Measurements from ENCODE around the gene HOGA1. TPM values are rescaled to one million over a fixed set of nuclear protein-coding genes. Genes with fewer than 3 reads are reported as not detected.

The HOGA1 gene
- not detected for total RNA-seq

DNA sequence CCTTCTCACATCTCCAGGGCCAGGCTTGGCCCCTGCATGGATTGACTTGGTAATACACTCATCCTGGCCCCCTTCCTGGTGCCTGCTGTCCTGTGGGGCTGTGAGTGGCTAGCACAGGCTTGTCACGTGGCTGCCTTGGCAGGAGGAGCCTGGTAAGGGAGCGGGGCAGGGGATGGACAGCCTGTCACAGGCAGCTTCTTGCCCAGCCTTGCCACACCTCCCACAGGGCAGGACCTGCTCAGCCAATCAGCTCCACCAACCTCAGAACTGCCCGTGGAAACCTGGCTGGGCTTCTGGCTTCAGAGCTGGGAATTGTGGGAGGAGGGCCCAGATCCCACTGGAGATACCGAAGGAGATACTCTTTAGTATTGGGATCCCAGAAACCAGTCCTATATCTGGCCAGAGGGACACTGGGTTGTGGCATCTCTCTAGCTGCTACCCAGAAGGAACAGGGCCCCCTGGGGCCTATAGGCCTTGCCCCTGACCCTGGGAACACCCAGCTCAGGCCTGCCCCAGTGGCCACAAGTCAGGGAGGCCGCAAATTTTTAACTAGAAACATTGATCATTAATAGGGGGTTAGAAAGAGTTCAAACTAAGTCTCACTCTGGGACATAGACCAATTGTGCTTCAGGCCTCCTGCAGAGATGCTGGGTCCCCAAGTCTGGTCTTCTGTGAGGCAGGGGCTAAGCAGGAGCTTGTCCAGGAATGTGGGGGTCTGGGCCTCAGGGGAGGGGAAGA, at the start of gene HOGA1:
Gene HOGA1 (plus strand): TSS at position 330 of the 738 bp plus-strand sequence. CDS start 315 bp downstream, at position 645.
- POLR2A ChIA-PET = no interaction called here
- CTCF ChIA-PET = interaction anchor here (0.9 to 2.0 kb wide), 4 partner anchors 11 to 50 kb away, joined by 3 to 7 read pairs (median 4); partner anchors contain the start of gene ANKRD2

GRCh38 chr10:97534746-97535367, 49.3 kb upstream of the HOGA1 start:
- ATAC-seq (peak; percentile 87), DNase-seq (peak; percentile 73)
- intact Hi-C loops (cut with DNase I, micrococcal nuclease) = loop anchor here (1.0 kb wide), 1 partner anchor 18 kb away; no protein-coding TSS in a partner anchor
- no peak overlapping the region for H3K27ac Mint-ChIP-seq
- ChIA-PET CTCF (interaction anchor here (0.6 to 11.2 kb wide), 22 partner anchors 11 to 254 kb away, joined by 3 to 87 read pairs (median 4); partner anchors contain the start of genes ANKRD2 and HOGA1), POLR2A (interaction anchor here (0.6 kb wide), 1 partner anchor 327 kb away, joined by 4 read pairs; no protein-coding TSS in a partner anchor)
- H3K4me1 Mint-ChIP-seq = no peaks in the 10 kb centered on the region
- H3K9me3 Mint-ChIP-seq (ENCODE audit: low read depth) = no peaks in the 10 kb centered on the region
- H3K36me3 Mint-ChIP-seq (ENCODE audit: low read depth) = no peaks in the 10 kb centered on the region
- no peaks in the 10 kb centered on the region for H3K27me3 Mint-ChIP-seq
- H3K4me3 Mint-ChIP-seq = no peak overlapping the region

More for the DNA sequence above, at the start of gene HOGA1:
- H3K36me3 Mint-ChIP-seq (ENCODE audit: low read depth) = no peaks in the 10 kb centered on the region
- H3K4me1 Mint-ChIP-seq = no peaks in the 10 kb centered on the region
- H3K9me3 Mint-ChIP-seq (ENCODE audit: low read depth) = no peaks in the 10 kb centered on the region
- no peak for DNase-seq
- intact Hi-C loops (cut with DNase I, micrococcal nuclease) = no loop called here
- no peak within 1 kb of the TSS for H3K4me3 Mint-ChIP-seq
- peak; percentile 33 for ATAC-seq
- H3K27ac Mint-ChIP-seq = no peak within 1 kb of the TSS
- no peaks in the 10 kb centered on the region for H3K27me3 Mint-ChIP-seq

DNA sequence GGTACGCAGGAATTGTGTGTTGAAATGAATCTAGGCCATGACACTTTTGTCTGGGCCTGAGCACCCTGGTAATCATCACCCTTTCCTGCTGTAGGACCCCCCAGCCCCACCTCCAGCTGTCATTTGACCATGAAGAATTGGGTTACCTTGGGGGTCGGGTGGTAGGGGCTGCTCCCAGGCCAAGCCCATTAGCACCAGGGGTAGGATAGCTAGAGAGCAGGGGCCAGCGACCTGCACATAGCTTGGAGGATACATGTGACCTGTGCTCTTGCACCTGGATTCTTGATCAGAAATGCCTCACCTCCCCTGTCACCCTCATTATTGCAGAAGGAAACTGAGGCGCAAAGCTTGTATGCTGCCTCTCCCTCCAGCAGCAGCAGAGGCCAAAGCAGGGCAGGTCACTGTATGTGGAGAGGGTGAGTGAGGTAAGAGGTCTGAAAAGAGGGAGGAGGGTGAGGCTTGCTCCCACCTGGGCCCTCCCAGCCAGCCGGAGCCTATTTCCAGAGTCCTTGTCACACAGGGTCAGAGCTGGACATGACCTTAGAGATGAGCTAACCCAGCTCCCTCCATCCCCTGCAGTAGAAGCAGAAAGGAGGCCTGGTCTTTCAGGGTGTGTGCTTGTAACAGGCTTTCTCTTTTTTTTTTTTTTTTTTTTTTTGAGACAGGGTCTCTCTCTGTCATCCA, 46.9 kb upstream of the HOGA1 start:
- POLR2A ChIA-PET = no interaction called here
- H3K9me3 Mint-ChIP-seq (ENCODE audit: low read depth) = no peaks in the 10 kb centered on the region
- no peaks in the 10 kb centered on the region for H3K27me3 Mint-ChIP-seq
- intact Hi-C loops (cut with DNase I, micrococcal nuclease) = no loop called here
- H3K4me1 Mint-ChIP-seq = peaks cover 6% of the 10 kb centered on the region
- ATAC-seq (no peak), DNase-seq (no peak)
- H3K36me3 Mint-ChIP-seq (ENCODE audit: low read depth) = no peaks in the 10 kb centered on the region
- H3K27ac Mint-ChIP-seq = no peak overlapping the region
- H3K4me3 Mint-ChIP-seq = no peak overlapping the region
- CTCF ChIA-PET = interaction anchor here (0.7 to 11.2 kb wide), 3 partner anchors 10 to 149 kb away, joined by 3 to 87 read pairs (median 3); no protein-coding TSS in a partner anchor

DNA sequence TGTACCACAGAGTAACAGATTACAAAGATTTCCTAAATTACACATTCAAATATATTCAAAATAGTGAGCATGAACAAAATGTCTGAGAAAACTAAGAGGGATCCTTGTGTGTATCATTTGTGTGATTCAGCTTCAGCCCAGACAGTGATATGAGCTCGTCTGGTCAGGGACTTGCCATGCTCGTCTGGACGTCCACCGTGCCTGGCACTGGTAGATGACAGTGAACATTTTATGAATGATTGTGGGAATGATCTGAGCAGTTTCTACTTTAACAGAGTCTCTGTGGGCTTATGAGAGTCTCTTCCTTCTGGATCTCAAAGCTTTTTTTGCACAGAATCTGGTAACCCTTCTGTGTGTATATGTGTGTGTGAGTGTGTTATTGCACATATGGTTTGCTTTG, 45.8 kb upstream of the HOGA1 start:
- H3K9me3 Mint-ChIP-seq (ENCODE audit: low read depth) = no peaks in the 10 kb centered on the region
- no peak overlapping the region for H3K27ac Mint-ChIP-seq
- H3K36me3 Mint-ChIP-seq (ENCODE audit: low read depth) = no peaks in the 10 kb centered on the region
- H3K27me3 Mint-ChIP-seq = no peaks in the 10 kb centered on the region
- no peak for ATAC-seq
- no peak overlapping the region for H3K4me3 Mint-ChIP-seq
- no peak for DNase-seq
- POLR2A ChIA-PET = no interaction called here
- H3K4me1 Mint-ChIP-seq = peaks cover 17% of the 10 kb centered on the region
- CTCF ChIA-PET = interaction anchor here (0.7 to 11.2 kb wide), 2 partner anchors 15 to 148 kb away, joined by 3 to 87 read pairs; no protein-coding TSS in a partner anchor
- intact Hi-C loops (cut with DNase I, micrococcal nuclease) = no loop called here

DNA sequence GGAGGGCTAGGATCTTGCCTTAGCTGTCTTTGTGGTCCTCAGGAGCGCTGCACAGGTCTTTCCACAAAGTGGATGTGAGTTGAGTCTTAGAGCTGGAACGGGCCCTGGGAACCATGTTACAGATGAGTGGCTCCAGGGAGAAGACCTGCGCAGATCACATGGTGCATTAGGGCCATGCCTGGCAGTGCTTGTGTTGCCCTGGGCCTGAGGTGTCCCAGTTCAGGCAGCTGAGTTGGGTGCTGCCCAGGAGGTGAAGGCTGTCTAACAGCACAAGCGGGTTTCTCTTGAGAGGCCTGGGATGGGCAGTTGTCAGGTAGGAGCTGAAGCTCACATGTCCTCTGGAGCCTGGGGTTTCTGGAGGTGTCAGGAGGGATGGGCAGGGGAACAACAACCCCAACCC, 45.4 kb upstream of the HOGA1 start:
- no peaks in the 10 kb centered on the region for H3K36me3 Mint-ChIP-seq (ENCODE audit: low read depth)
- DNase-seq (no peak), ATAC-seq (no peak)
- intact Hi-C loops (cut with DNase I, micrococcal nuclease) = no loop called here
- POLR2A ChIA-PET = no interaction called here
- no peak overlapping the region for H3K27ac Mint-ChIP-seq
- H3K27me3 Mint-ChIP-seq = no peaks in the 10 kb centered on the region
- peaks cover 21% of the 10 kb centered on the region for H3K4me1 Mint-ChIP-seq
- CTCF ChIA-PET = interaction anchor here (0.7 to 11.2 kb wide), 3 partner anchors 15 to 51 kb away, joined by 3 to 87 read pairs (median 3); no protein-coding TSS in a partner anchor
- no peak overlapping the region for H3K4me3 Mint-ChIP-seq
- no peaks in the 10 kb centered on the region for H3K9me3 Mint-ChIP-seq (ENCODE audit: low read depth)

DNA sequence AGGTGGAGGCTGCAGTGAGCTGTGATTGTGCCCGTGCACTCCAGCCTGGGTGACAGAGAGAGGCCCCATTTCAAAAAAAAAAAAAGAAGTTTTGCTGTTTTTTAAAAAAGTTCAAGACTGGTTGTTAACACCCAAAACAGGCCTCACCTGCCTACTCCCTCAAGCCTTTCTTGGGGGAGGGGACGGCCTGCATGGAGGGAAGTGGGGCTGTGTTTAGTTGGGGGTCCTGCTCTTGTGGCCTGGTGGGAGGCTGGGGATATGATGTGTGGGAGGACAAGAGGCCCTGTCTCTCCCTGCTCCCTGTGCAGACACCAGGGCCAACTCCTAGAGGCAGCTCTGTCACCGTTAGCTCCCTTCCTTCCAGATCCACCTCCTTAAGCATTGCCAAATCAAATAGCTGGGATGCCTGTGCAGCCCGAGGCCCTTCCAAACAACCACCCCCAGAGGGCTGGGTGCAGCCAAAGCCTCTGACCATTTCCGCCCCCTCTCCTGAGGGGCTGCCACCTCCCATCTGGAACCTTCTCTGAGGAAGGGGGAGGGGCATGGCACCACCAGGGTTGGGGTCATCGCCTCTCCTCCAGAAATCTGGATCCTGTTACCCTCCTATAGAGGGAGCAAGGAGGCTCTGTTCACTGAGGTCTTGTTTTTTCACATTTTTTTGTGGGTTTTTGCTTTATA, 44.5 kb upstream of the HOGA1 start:
- Mint-ChIP-seq H3K4me3 (no peak overlapping the region), H3K27me3 (no peaks in the 10 kb centered on the region), H3K27ac (no peak overlapping the region), H3K9me3 (ENCODE audit: low read depth) (no peaks in the 10 kb centered on the region), H3K4me1 (peaks cover 22% of the 10 kb centered on the region), H3K36me3 (ENCODE audit: low read depth) (no peaks in the 10 kb centered on the region)
- ChIA-PET CTCF (interaction anchor here (0.7 to 11.2 kb wide), 4 partner anchors 14 to 95 kb away, joined by 3 to 87 read pairs (median 4); no protein-coding TSS in a partner anchor), POLR2A (no interaction called here)
- DNase-seq (no peak), ATAC-seq (no peak)
- intact Hi-C loops (cut with DNase I, micrococcal nuclease) = no loop called here

DNA sequence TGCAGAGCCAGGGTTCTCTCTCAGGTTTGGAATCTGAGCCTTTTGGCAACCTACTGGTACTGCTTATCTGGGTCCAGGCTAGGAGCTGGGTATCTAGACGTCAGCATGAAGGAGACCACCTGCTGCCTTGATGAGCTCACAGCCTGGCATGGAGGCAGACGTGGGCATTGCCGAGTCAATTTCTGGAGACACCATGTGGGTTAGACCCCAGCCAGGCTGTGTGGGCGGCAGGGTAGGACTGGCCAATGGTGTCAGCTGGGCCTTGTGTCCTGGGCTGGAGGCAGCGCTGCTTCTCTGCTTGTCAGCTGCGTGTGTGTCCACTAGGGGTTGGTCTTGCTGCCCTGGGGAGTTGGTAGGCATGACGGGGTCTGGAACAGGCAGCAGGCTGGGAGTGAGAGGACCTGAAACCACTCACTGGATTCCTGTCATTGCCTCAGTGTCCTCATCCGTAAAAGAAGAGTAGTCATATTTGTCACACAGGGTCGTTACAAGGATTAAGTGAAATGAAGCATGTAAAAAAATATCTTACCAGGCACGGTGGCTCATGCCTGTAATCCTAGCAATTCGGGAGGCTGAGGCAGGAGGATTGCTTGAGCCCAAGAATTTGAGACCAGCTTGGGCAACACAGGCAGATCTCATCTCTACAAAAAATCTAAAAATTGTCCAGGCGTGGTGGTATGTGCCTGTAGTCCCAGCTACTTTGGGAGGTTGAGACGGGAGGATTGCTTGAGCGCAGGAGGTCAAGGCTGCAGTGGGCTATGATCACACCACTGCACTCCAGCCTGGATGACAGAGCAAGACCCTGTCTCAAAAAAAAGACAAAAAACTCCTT, 43.3 kb upstream of the HOGA1 start:
- no peaks in the 10 kb centered on the region for H3K36me3 Mint-ChIP-seq (ENCODE audit: low read depth)
- no peaks in the 10 kb centered on the region for H3K9me3 Mint-ChIP-seq (ENCODE audit: low read depth)
- ATAC-seq (no peak), DNase-seq (no peak)
- H3K27me3 Mint-ChIP-seq = no peaks in the 10 kb centered on the region
- no peak overlapping the region for H3K27ac Mint-ChIP-seq
- intact Hi-C loops (cut with DNase I, micrococcal nuclease) = no loop called here
- CTCF ChIA-PET = interaction anchor here (11.2 kb wide), 1 partner anchor 12 kb away, joined by 87 read pairs; no protein-coding TSS in a partner anchor
- H3K4me3 Mint-ChIP-seq = no peak overlapping the region
- POLR2A ChIA-PET = no interaction called here
- H3K4me1 Mint-ChIP-seq = peaks cover 22% of the 10 kb centered on the region

- ATAC-seq (peak; percentile 75), DNase-seq (peak; percentile 75)
- Mint-ChIP-seq H3K4me3 (no peak overlapping the region), H3K4me1 (peaks cover 22% of the 10 kb centered on the region), H3K27me3 (no peaks in the 10 kb centered on the region), H3K9me3 (ENCODE audit: low read depth) (no peaks in the 10 kb centered on the region), H3K27ac (peak overlapping the region; percentile 75), H3K36me3 (ENCODE audit: low read depth) (no peaks in the 10 kb centered on the region)
- intact Hi-C loops (cut with DNase I, micrococcal nuclease) = loop anchor here (1.0 to 2.0 kb wide), 4 partner anchors 44 to 954 kb away; partner anchors contain the start of genes MMS19 (in 2 of the 2), UBTD1 (in 2 of the 2) and MORN4 (in 1 of the 2)
- ChIA-PET CTCF (interaction anchor here (0.7 to 11.2 kb wide), 3 partner anchors 11 to 146 kb away, joined by 4 to 87 read pairs (median 4); no protein-coding TSS in a partner anchor), POLR2A (interaction anchor here (0.6 kb wide), 1 partner anchor 68 kb away, joined by 7 read pairs; no protein-coding TSS in a partner anchor)
Observed at GRCh38 chr10:97542169-97543024, 41.8 kb upstream of the HOGA1 start.

DNA sequence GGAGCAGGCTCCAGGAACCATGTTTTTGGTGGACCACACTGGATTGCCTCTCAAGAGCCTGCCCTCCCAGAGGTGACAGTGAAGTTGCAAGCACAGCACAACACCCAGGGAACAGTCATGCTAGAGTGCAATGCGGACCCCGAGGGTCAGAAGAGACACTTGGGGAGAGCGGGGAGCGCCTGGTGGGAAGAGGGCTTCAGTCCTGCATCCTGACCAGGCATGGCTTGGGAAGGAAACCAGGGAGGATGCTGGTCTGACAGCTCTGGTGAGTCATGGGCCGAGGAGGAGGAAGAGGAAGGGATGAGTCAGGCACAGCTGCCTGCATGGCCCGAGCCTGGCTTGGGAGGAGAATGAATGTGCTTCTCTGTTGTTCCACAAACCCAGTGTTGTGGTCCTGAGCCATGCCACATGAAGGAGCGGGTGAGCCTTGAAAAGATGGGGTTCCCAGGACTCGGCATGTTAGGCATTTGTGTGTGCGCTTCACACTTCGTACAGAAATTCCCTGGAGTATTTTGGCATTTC, 41.1 kb upstream of the HOGA1 start:
- ATAC-seq (peak; percentile 94), DNase-seq (peak; percentile 85)
- ChIA-PET POLR2A (no interaction called here), CTCF (interaction anchor here (1.4 to 11.2 kb wide), 2 partner anchors 10 to 145 kb away, joined by 4 to 87 read pairs; no protein-coding TSS in a partner anchor)
- Mint-ChIP-seq H3K4me1 (peaks cover 22% of the 10 kb centered on the region), H3K27me3 (no peaks in the 10 kb centered on the region), H3K27ac (peak overlapping the region; percentile 75), H3K4me3 (no peak overlapping the region), H3K36me3 (ENCODE audit: low read depth) (no peaks in the 10 kb centered on the region), H3K9me3 (ENCODE audit: low read depth) (no peaks in the 10 kb centered on the region)
- intact Hi-C loops (cut with DNase I, micrococcal nuclease) = loop anchor here (1.0 to 2.0 kb wide), 3 partner anchors 44 to 954 kb away; partner anchors contain the start of genes MMS19 (in 2 of the 2) and UBTD1 (in 2 of the 2)

All from activated CD4-positive, alpha-beta T cell treated with anti-CD3 and anti-CD28 coated beads for 36 hours (primary cell).